H1 (cell line): ENCODE results near the gene VSIG10L2. TPM values are rescaled to one million over a fixed set of nuclear protein-coding genes. Genes with fewer than 3 reads are reported as not detected.
A peak's percentile ranks its signal among the peaks of the same experiment; 100 is the strongest.

Experiments
- CTCF ChIA-PET: fragments of 300-600 bp; sonication (Branson Sonifier 250); formaldehyde crosslinking; loops from one replicate; lab custom pipeline; 2021; ENCODE audit not compliant: partially characterized antibody; lab: Charles Lee
- POLR2A ChIA-PET: fragments of 300-600 bp; sonication (Branson Sonifier 250); formaldehyde crosslinking; loops from one replicate; lab custom pipeline; 2021; ENCODE audit warnings: inconsistent platforms; ENCODE audit not compliant: partially characterized antibody; lab: Charles Lee
- DNase-seq, 2 experiments: peaks; one replicate each; pipeline versions ENCODE4 v3.0.0 to v3.0.0-alpha.2; 2010 to 2022; ENCODE audit warnings: low spot score in 2 of 2, low read depth in 1 of 2, mixed read lengths in 1 of 2
- FAIRE-seq: peaks from 2 replicates; lab custom pipeline; 2011; peaks lifted over from hg19 to GRCh38; lab: Jason Lieb, UNC
- H2AFZ ChIP-seq: 2 replicates; pipeline ENCODE4 v1.8.1; 2012; ENCODE audit warnings: low read length, inconsistent platforms
- H2AK5ac ChIP-seq: 2 replicates; pipeline ENCODE4 v1.6.1; 2013; ENCODE audit warnings: low read depth, low read length
- H2BK120ac ChIP-seq: replicated peaks from 2 replicates; pipeline ENCODE3; 2013; ENCODE audit warnings: low read depth, low read length, inconsistent platforms
- H2BK12ac ChIP-seq: 2 replicates; pipeline ENCODE4 v1.6.1; 2013; ENCODE audit warnings: low read depth, low read length
- H2BK15ac ChIP-seq: 2 replicates; pipeline ENCODE4 v1.6.1; 2013; ENCODE audit warnings: low read length
- H2BK20ac ChIP-seq: 2 replicates; pipeline ENCODE4 v1.6.1; 2013; ENCODE audit warnings: low read length
- H2BK5ac ChIP-seq: 2 replicates; pipeline ENCODE4 v1.6.1; 2013; ENCODE audit warnings: low read depth, low read length
- H3K14ac ChIP-seq: 2 replicates; pipeline ENCODE4 v1.6.1; 2013; ENCODE audit warnings: inconsistent platforms; ENCODE audit not compliant: insufficient read length
- H3K18ac ChIP-seq: 2 replicates; pipeline ENCODE4 v1.6.1; 2013; ENCODE audit warnings: low read length; ENCODE audit errors: extremely low read depth
- H3K23ac ChIP-seq: 2 replicates; pipeline ENCODE4 v1.6.1; 2013; ENCODE audit warnings: inconsistent platforms; ENCODE audit not compliant: insufficient read length
- H3K23me2 ChIP-seq: 2 replicates; pipeline ENCODE4 v1.6.1; 2013; ENCODE audit warnings: low read depth, low read length
- H3K27ac ChIP-seq: 2 replicates; pipeline ENCODE4 v1.6.1; 2011; ENCODE audit warnings: low read depth, low read length, inconsistent platforms
- H3K27me3 ChIP-seq, 4 experiments: replicated peaks in 1 of 4; 1 replicate in 1 of 4; 2 replicates in 3 of 4; pipeline versions ENCODE4 v1.6.1 to v1.8.1; 2011 to 2013; ENCODE audit warnings: low read length in 3 of 4, mild to moderate bottlenecking in 3 of 4, inconsistent platforms in 2 of 4, mixed read lengths in 2 of 4, moderate library complexity in 1 of 4; ENCODE audit not compliant: control insufficient read depth in 3 of 4, insufficient read depth in 3 of 4; ENCODE audit errors: extremely low read depth in 1 of 4
- H3K36me3 ChIP-seq, 4 experiments: 2 replicates each; pipeline versions ENCODE4 v1.6.1 to v1.8.1; 2011 to 2013; ENCODE audit warnings: mild to moderate bottlenecking in 4 of 4, low read length in 3 of 4, moderate library complexity in 2 of 4, control low read depth in 1 of 4, inconsistent platforms in 1 of 4; ENCODE audit not compliant: insufficient read depth in 4 of 4, control insufficient read depth in 2 of 4
- H3K4ac ChIP-seq: replicated peaks from 2 replicates; pipeline ENCODE3; 2013; ENCODE audit warnings: low read length, low read depth, mixed read lengths, inconsistent platforms; ENCODE audit not compliant: insufficient read length
- H3K4me1 ChIP-seq, 4 experiments: replicated peaks in 1 of 4; 1 replicate in 1 of 4; 2 replicates in 3 of 4; pipeline versions ENCODE4 v1.6.1 to v1.8.1; 2011 to 2013; ENCODE audit warnings: low read length in 3 of 4, inconsistent platforms in 2 of 4, mixed read lengths in 1 of 4; ENCODE audit not compliant: insufficient read depth in 4 of 4, control insufficient read depth in 3 of 4
- H3K4me2 ChIP-seq, 2 experiments: 2 replicates each; pipeline versions ENCODE4 v1.6.1 to v1.8.1; 2011 to 2013; ENCODE audit warnings: low read depth in 2 of 2, low read length in 2 of 2, control low read depth in 1 of 2, inconsistent platforms in 1 of 2, mild to moderate bottlenecking in 1 of 2; ENCODE audit not compliant: insufficient read depth in 1 of 2
- H3K4me3 ChIP-seq, 4 experiments: fragments of 200-600, 300-600 bp in 1 of 4; sonication (generic), shearing (Covaris generic), sonication (Bioruptor Twin) in 1 of 4; 2 replicates each; pipeline versions ENCODE4 v1.5.1 to v1.8.1; 2011 to 2016; ENCODE audit warnings: low read length in 4 of 4, low read depth in 3 of 4, control low read depth in 2 of 4, inconsistent platforms in 2 of 4, mild to moderate bottlenecking in 2 of 4, mixed read lengths in 1 of 4, moderate library complexity in 1 of 4; ENCODE audit not compliant: insufficient read depth in 2 of 4; ENCODE audit errors: extremely low read depth in 1 of 4
- H3K56ac ChIP-seq: replicated peaks from 2 replicates; pipeline ENCODE3; 2013; ENCODE audit warnings: low read depth, mild to moderate bottlenecking, mixed read lengths, low read length, inconsistent platforms; ENCODE audit not compliant: insufficient read length
- H3K79me1 ChIP-seq: 2 replicates; pipeline ENCODE4 v1.6.1; 2013; ENCODE audit warnings: low read depth, low read length, control low read depth
- H3K79me2 ChIP-seq, 2 experiments: 2 replicates each; pipeline versions ENCODE4 v1.6.1 to v1.8.1; 2012 to 2013; ENCODE audit warnings: low read length in 2 of 2, mild to moderate bottlenecking in 2 of 2, inconsistent platforms in 1 of 2; ENCODE audit not compliant: insufficient read depth in 2 of 2, control insufficient read depth in 1 of 2
- H3K9ac ChIP-seq, 4 experiments: replicated peaks in 1 of 4; 1 replicate in 1 of 4; 2 replicates in 3 of 4; pipeline versions ENCODE4 v1.6.1 to v1.8.1; 2011 to 2013; ENCODE audit warnings: low read depth in 3 of 4, low read length in 3 of 4, control low read depth in 2 of 4, mild to moderate bottlenecking in 2 of 4, moderate library complexity in 2 of 4, inconsistent platforms in 1 of 4; ENCODE audit errors: extremely low read depth in 1 of 4
- H3K9me3 ChIP-seq, 2 experiments: 2 replicates each; pipeline versions ENCODE4 v1.6.1 to v1.8.1; 2012 to 2013; ENCODE audit warnings: mild to moderate bottlenecking in 2 of 2, moderate library complexity in 2 of 2, control low read depth in 1 of 2, inconsistent platforms in 1 of 2, low read depth in 1 of 2, low read length in 1 of 2, mixed read lengths in 1 of 2; ENCODE audit not compliant: insufficient read depth in 2 of 2
- H4K20me1 ChIP-seq, 2 experiments: replicated peaks in 1 of 2; 2 replicates each; pipeline versions ENCODE3 to v1.8.1; 2011 to 2013; ENCODE audit warnings: inconsistent platforms in 2 of 2, low read length in 2 of 2, mild to moderate bottlenecking in 1 of 2; ENCODE audit not compliant: insufficient read depth in 2 of 2, control insufficient read depth in 1 of 2
- H4K5ac ChIP-seq: 2 replicates; pipeline ENCODE4 v1.6.1; 2013; ENCODE audit warnings: low read length, low read depth, mixed read lengths, inconsistent platforms; ENCODE audit not compliant: insufficient read length
- H4K8ac ChIP-seq: 2 replicates; pipeline ENCODE4 v1.8.0; 2013; ENCODE audit warnings: mild to moderate bottlenecking, moderate library complexity, low read length, inconsistent platforms; ENCODE audit not compliant: insufficient read depth; ENCODE audit errors: extremely low read depth
- H4K91ac ChIP-seq: replicated peaks from 2 replicates; pipeline ENCODE3; 2013; ENCODE audit warnings: low read length, mixed read lengths, inconsistent platforms; ENCODE audit not compliant: insufficient read length
- GTF2F1 ChIP-seq: IDR thresholded peaks from 2 replicates; pipeline ENCODE4 v1.6.1; 2012; ENCODE audit warnings: low read depth, low read length, improper control_type of control experiment, borderline replicate concordance
- HDAC6 ChIP-seq: IDR thresholded peaks from one replicate; pipeline ENCODE4 v1.7.1; 2012; ENCODE audit warnings: low read depth, mild to moderate bottlenecking, inconsistent platforms, low read length, moderate library complexity
- RAD21 ChIP-seq, 2 experiments: IDR thresholded peaks in 1 of 2; conservative IDR thresholded peaks in 1 of 2; 2 replicates each; pipeline ENCODE4 v1.6.1; 2011; ENCODE audit warnings: low read depth in 2 of 2, low read length in 2 of 2, improper control_type of control experiment in 1 of 2, inconsistent platforms in 1 of 2, mild to moderate bottlenecking in 1 of 2, moderate library complexity in 1 of 2
- SP1 ChIP-seq: IDR thresholded peaks from 2 replicates; pipeline ENCODE4 v1.6.1; 2011; ENCODE audit warnings: low read depth, low read length
- SP4 ChIP-seq: IDR thresholded peaks from 2 replicates; pipeline ENCODE4 v1.6.1; 2012; ENCODE audit warnings: low read length, inconsistent platforms
- TCF12 ChIP-seq: IDR thresholded peaks from 2 replicates; pipeline ENCODE4 v1.6.1; 2011; ENCODE audit warnings: low read depth, mild to moderate bottlenecking, low read length
- WGBS, 2 experiments: shearing (Covaris generic) in 1 of 2; methylation state at CpG; one replicate each; pipeline versions ENCODE4 v1.1.6 to v1.1.7; 2013 to 2015; ENCODE audit warnings: low lambda C conversion rate in 2 of 2, mixed read lengths in 2 of 2, inconsistent platforms in 1 of 2, low coverage in 1 of 2, missing lambda C conversion rate in 1 of 2; ENCODE audit not compliant: insufficient replicate concordance in 2 of 2, insufficient coverage in 1 of 2, insufficient read length in 1 of 2; ENCODE audit errors: extremely low coverage in 1 of 2, missing lambda C conversion rate in 1 of 2; 5-methylcytosine and 5-hydroxymethylcytosine counted together
- polyA plus RNA-seq, 7 experiments: library from polyadenylated mRNA; depleted of rRNA in 3 of 7; stranded (reverse) in 5 of 7; unstranded in 2 of 7; fragments of >200 nt in 5 of 7; fragments of 200-250 nt in 2 of 7; gene quantifications; 1 replicate in 5 of 7; 2 replicates in 1 of 7; 4 replicates in 1 of 7; pipeline versions ENCODE4 v1.2.1 to v1.2.3, GENCODE V29; 2011 to 2013; ENCODE audit warnings: missing spikeins in 2 of 7, mixed read lengths in 2 of 7
- total RNA-seq: library from RNA; stranded (reverse); fragmentation: NEBNext Ultra II Directional; extraction: Animal tissue kit (Norgen Biotek cat#: 25700); gene quantifications from 2 replicates; pipeline ENCODE4 v1.2.1, GENCODE V29; 2021

VSIG10L2 gene
- total and polyA plus RNA-seq, 2 of the 8 experiments (the other 6 are each of a cell fraction or from before 2014, with no cell fraction given) = not detected

DNA sequence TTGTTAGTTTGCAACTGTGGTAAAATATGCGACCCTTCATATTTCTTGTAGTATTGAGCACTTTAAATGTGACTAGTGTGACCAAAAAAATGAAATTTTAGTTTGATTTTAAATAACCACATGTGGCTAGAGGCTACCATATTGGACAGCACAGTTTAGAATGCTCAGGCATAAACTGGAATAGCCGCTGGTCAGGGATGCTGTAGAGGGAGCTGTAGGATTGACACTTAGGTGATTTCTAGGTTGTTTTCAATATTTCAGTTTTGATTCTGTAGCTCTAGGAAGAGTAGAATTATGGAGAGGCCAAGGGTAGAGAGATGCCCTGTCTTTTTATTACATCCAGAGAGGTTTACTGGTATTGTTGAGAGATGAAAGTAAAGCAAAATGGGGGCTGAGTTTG is 10.8 kb upstream of the VSIG10L2 start:
- no peak overlapping the region for H3K4ac ChIP-seq
- POLR2A ChIA-PET = interaction anchor here (1.2 to 1.4 kb wide), 2 partner anchors 11 to 111 kb away, joined by 3 read pairs; no protein-coding TSS in a partner anchor
- H2AK5ac ChIP-seq = no peak overlapping the region
- no peak overlapping the region for H2BK15ac ChIP-seq
- H3K56ac ChIP-seq = no peak overlapping the region
- H3K36me3 ChIP-seq = no peaks in the 10 kb centered on the region
- H2BK20ac ChIP-seq = no peak overlapping the region
- H4K8ac ChIP-seq = no peak overlapping the region
- no peak overlapping the region for H3K23ac ChIP-seq
- no peak for DNase-seq
- H2AFZ ChIP-seq = no peak overlapping the region
- TF ChIP-seq SP4 (no peak), RAD21 (IDR thresholded peaks at IDR 0.05 in 1 of 2, conservative IDR thresholded peaks at IDR 0.05 in 1 of 2; ENCODE audit: low read depth in 2 of 2, low read length in 2 of 2) (peak; percentile 12 to 17; a peak in 1 of 4 replicates), GTF2F1 (no peak), TCF12 (no peak), HDAC6 (no peak), SP1 (no peak)
- no peaks in the 10 kb centered on the region for H3K23me2 ChIP-seq
- no peak overlapping the region for H2BK12ac ChIP-seq
- H3K4me3 ChIP-seq = no peak overlapping the region
- peaks cover 0 to 6% (median 2%) of the 10 kb centered on the region in 4 experiments; a peak in 2 of 7 replicates for H3K27me3 ChIP-seq
- H3K14ac ChIP-seq = no peak overlapping the region
- H4K5ac ChIP-seq = no peak overlapping the region
- 85% methylated on average over 2 of the region's 2 CpGs; no CpG with 5 or more reads in 1 of the 2 experiments for WGBS, 2 experiments
- no peak overlapping the region for H3K9ac ChIP-seq
- no peak overlapping the region for H3K27ac ChIP-seq
- H3K79me2 ChIP-seq = no peaks in the 10 kb centered on the region
- no peaks in the 10 kb centered on the region for H3K9me3 ChIP-seq
- H4K20me1 ChIP-seq = no peaks in the 10 kb centered on the region
- H4K91ac ChIP-seq = no peak overlapping the region
- H3K18ac ChIP-seq = no peak overlapping the region
- H3K4me1 ChIP-seq = peaks cover 6 to 14% (median 11%) of the 10 kb centered on the region in 4 experiments
- H2BK5ac ChIP-seq = no peak overlapping the region
- CTCF ChIA-PET = interaction anchor here (1.0 to 2.4 kb wide), 4 partner anchors 8 to 259 kb away, joined by 3 to 10 read pairs (median 5); no protein-coding TSS in a partner anchor
- no peak overlapping the region for H3K4me2 ChIP-seq
- H3K79me1 ChIP-seq = no peaks in the 10 kb centered on the region
- no peak overlapping the region for H2BK120ac ChIP-seq
- FAIRE-seq = no peak
